WI38 (cell line): ENCODE data around the gene GPR26.

ENCODE experiments used
- H3K4me3 ChIP-seq: 2 replicates; pipeline ENCODE4 v1.5.1; 2011; ENCODE audit warnings: low read depth, mild to moderate bottlenecking, control low read depth, low read length
- CTCF ChIP-seq: IDR thresholded peaks from 2 replicates; pipeline ENCODE4 v1.5.1; 2012; ENCODE audit warnings: low read depth, mild to moderate bottlenecking, control low read depth, low read length

GPR26 gene

GRCh38 chr10:123704076-123704475 is 37.9 kb downstream of the GPR26 start:
- H3K4me3 ChIP-seq, result no peak overlapping the region
- TF ChIP-seq CTCF, result no peak

GRCh38 chr10:123704812-123705211 is 38.7 kb downstream of the GPR26 start:
- TF ChIP-seq CTCF, result no peak
- H3K4me3 ChIP-seq, result no peak overlapping the region

- TF ChIP-seq CTCF, result no peak
- no peak overlapping the region for H3K4me3 ChIP-seq
These were observed 40.1 kb downstream of the GPR26 start for GRCh38 chr10:123706236-123706635.

- no peak for TF ChIP-seq CTCF
- no peak overlapping the region for H3K4me3 ChIP-seq
These were observed 49.4 kb downstream of the GPR26 start for GRCh38 chr10:123715546-123715945.

GRCh38 chr10:123717336-123717735 is 51.2 kb downstream of the GPR26 start:
- no peak for TF ChIP-seq CTCF
- no peak overlapping the region for H3K4me3 ChIP-seq

GRCh38 chr10:123718544-123719060 is 52.4 kb downstream of the GPR26 start:
- no peak overlapping the region for H3K4me3 ChIP-seq
- no peak for TF ChIP-seq CTCF

GRCh38 chr10:123720536-123720935 is 54.4 kb downstream of the GPR26 start:
- TF ChIP-seq CTCF, result no peak
- H3K4me3 ChIP-seq, result no peak overlapping the region
